Smooth muscle cell (in vitro differentiated cells): Measurements from ENCODE around the gene KCTD14. TPM values are rescaled to one million over a fixed set of nuclear protein-coding genes. Genes with fewer than 3 reads are reported as not detected.

Source experiments
- polyA plus RNA-seq: library from polyadenylated mRNA; unstranded; fragments of >200 nt; fragmentation: Nextera tagmentation; extraction: Ambion mirVana; gene quantifications from 2 replicates; pipeline ENCODE4 v1.2.1, GENCODE V29; 2016
- total RNA-seq: library from RNA; depleted of rRNA; stranded (reverse); fragments of >200 nt; gene quantifications from 2 replicates; pipeline ENCODE4 v1.2.3, GENCODE V29; 2014

The KCTD14 gene
- total and polyA plus RNA-seq, 2 experiments from 2014 or later, result 1.5 to 1.7 TPM

Other genes starting within 250 kb of the KCTD14 start
- 39.6 and 80.6 TPM in 2 replicates for gene RSF1, start 202.6 kb downstream of the KCTD14 start, total RNA-seq
- gene RSF1, start 202.6 kb downstream of the KCTD14 start, polyA plus RNA-seq, result 62.6 and 92.4 TPM in 2 replicates
- gene AAMDC, start 202.1 kb downstream of the KCTD14 start, total RNA-seq, result 24.2 and 33.3 TPM in 2 replicates
- 73.4 and 76.3 TPM in 2 replicates for gene AAMDC, start 202.1 kb downstream of the KCTD14 start, polyA plus RNA-seq
- gene INTS4, start 28.6 kb downstream of the KCTD14 start, total RNA-seq, result 28.9 and 35.7 TPM in 2 replicates
- 21.2 and 22.4 TPM in 2 replicates for gene INTS4, start 28.6 kb downstream of the KCTD14 start, polyA plus RNA-seq
- not detected in 2 replicates for gene THRSP, start 40.6 kb upstream of the KCTD14 start, total RNA-seq
- gene THRSP, start 40.6 kb upstream of the KCTD14 start, polyA plus RNA-seq, result not detected in 2 replicates
- gene NDUFC2, start 56.6 kb upstream of the KCTD14 start, total RNA-seq, result 135 and 164 TPM in 2 replicates
- gene NDUFC2, start 56.6 kb upstream of the KCTD14 start, polyA plus RNA-seq, result 472 and 509 TPM in 2 replicates
- gene ALG8, start 116.3 kb upstream of the KCTD14 start, total RNA-seq, result 68.3 and 103 TPM in 2 replicates
- gene ALG8, start 116.3 kb upstream of the KCTD14 start, polyA plus RNA-seq, result 62.0 and 66.4 TPM in 2 replicates
- gene KCTD21, start 165.3 kb upstream of the KCTD14 start, total RNA-seq, result 18.5 and 23.5 TPM in 2 replicates
- 4.9 and 6.6 TPM in 2 replicates for gene KCTD21, start 165.3 kb upstream of the KCTD14 start, polyA plus RNA-seq
- gene USP35, start 165.6 kb upstream of the KCTD14 start, total RNA-seq, result 9.5 and 10.5 TPM in 2 replicates
- 4.5 and 7.3 TPM in 2 replicates for gene USP35, start 165.6 kb upstream of the KCTD14 start, polyA plus RNA-seq